Effector memory CD4-positive, alpha-beta T cell (primary cell): Measurements from ENCODE around the gene FAM200B.

Experiments used
- DNase-seq, 3 donors: peaks; one replicate each; pipeline ENCODE4 v3.0.0-alpha.2; 2020
- H3K27ac ChIP-seq: 2 replicates; pipeline ENCODE4 v1.7.0; 2013; ENCODE audit warnings: mild to moderate bottlenecking, low read length, moderate library complexity; ENCODE audit not compliant: insufficient read depth, poor library complexity, severe bottlenecking
- H3K27me3 ChIP-seq: replicated peaks from 2 replicates; pipeline ENCODE4 v1.7.0; 2013; ENCODE audit warnings: mild to moderate bottlenecking, low read length; ENCODE audit not compliant: insufficient read depth, control insufficient read depth, poor library complexity, severe bottlenecking
- H3K36me3 ChIP-seq: 2 replicates; pipeline ENCODE4 v1.7.0; 2013; ENCODE audit warnings: mild to moderate bottlenecking, low read length, moderate library complexity; ENCODE audit not compliant: control insufficient read depth, insufficient read depth
- H3K4me1 ChIP-seq: 2 replicates; pipeline ENCODE4 v1.7.0; 2013; ENCODE audit warnings: low read length, mild to moderate bottlenecking; ENCODE audit not compliant: control insufficient read depth, insufficient read depth, poor library complexity, severe bottlenecking
- H3K4me3 ChIP-seq: 2 replicates; pipeline ENCODE4 v1.7.0; 2013; ENCODE audit warnings: low read length, low read depth, mild to moderate bottlenecking; ENCODE audit not compliant: insufficient read depth, poor library complexity, severe bottlenecking
- H3K9me3 ChIP-seq: 2 replicates; pipeline ENCODE4 v1.7.0; 2013; ENCODE audit warnings: mild to moderate bottlenecking, low read length, moderate library complexity; ENCODE audit not compliant: control insufficient read depth

FAM200B gene

GRCh38 chr4:15692602-15693001 is 11.0 kb downstream of the FAM200B start:
- no peaks in the 10 kb centered on the region for H3K27me3 ChIP-seq
- peaks cover 5% of the 10 kb centered on the region for H3K36me3 ChIP-seq
- no peaks in the 10 kb centered on the region for H3K9me3 ChIP-seq
- no peak for DNase-seq
- no peak overlapping the region for H3K27ac ChIP-seq
- H3K4me1 ChIP-seq: no peaks in the 10 kb centered on the region
- H3K4me3 ChIP-seq: no peak overlapping the region

- H3K27ac ChIP-seq: no peak overlapping the region
- no peaks in the 10 kb centered on the region for H3K9me3 ChIP-seq
- no peaks in the 10 kb centered on the region for H3K27me3 ChIP-seq
- DNase-seq: no peak
- H3K36me3 ChIP-seq: no peaks in the 10 kb centered on the region
- no peak overlapping the region for H3K4me3 ChIP-seq
- no peaks in the 10 kb centered on the region for H3K4me1 ChIP-seq
These were observed 12.8 kb downstream of the FAM200B start for GRCh38 chr4:15694431-15694830.

GRCh38 chr4:15695240-15695699 is 13.6 kb downstream of the FAM200B start:
- H3K4me1 ChIP-seq: no peaks in the 10 kb centered on the region
- H3K27ac ChIP-seq: no peak overlapping the region
- no peak for DNase-seq
- no peak overlapping the region for H3K4me3 ChIP-seq
- no peaks in the 10 kb centered on the region for H3K27me3 ChIP-seq
- H3K36me3 ChIP-seq: no peaks in the 10 kb centered on the region
- H3K9me3 ChIP-seq: no peaks in the 10 kb centered on the region

DNA sequence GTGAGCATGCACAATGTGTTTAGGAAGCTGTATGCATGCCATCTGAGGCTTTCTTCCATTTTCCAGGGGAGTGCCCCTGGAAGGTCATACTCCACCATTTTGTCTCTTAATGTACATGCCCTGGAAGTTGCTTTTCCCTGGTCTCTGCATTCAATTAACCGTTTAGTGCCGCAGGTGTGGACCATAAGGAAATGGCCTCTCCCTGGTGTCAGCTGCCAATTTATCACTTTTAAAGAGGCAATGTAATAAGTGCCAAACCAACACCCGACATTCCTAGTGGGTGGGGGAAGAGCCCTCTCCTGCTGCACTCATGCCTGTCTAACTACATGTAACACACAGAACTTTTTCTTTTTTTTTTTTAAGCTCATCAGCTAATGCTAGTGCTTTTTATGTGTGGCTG is 14.1 kb downstream of the FAM200B start:
- Histone ChIP-seq H3K36me3 (no peaks in the 10 kb centered on the region), H3K4me3 (no peak overlapping the region), H3K4me1 (no peaks in the 10 kb centered on the region), H3K9me3 (no peaks in the 10 kb centered on the region), H3K27me3 (no peaks in the 10 kb centered on the region), H3K27ac (no peak overlapping the region)
- DNase-seq: no peak

- no peaks in the 10 kb centered on the region for H3K27me3 ChIP-seq
- H3K4me1 ChIP-seq: no peaks in the 10 kb centered on the region
- H3K36me3 ChIP-seq: no peaks in the 10 kb centered on the region
- no peak for DNase-seq
- no peak overlapping the region for H3K4me3 ChIP-seq
- no peaks in the 10 kb centered on the region for H3K9me3 ChIP-seq
- no peak overlapping the region for H3K27ac ChIP-seq
These were observed 15.2 kb downstream of the FAM200B start for GRCh38 chr4:15696866-15697265.

GRCh38 chr4:15702941-15703403 is 21.3 kb downstream of the FAM200B start, which contains the start of gene BST1:
TSS of gene BST1 (plus strand) at chr4:15703065. CDS start at chr4:15703145, 80 bp downstream.
- H3K9me3 ChIP-seq: no peaks in the 10 kb centered on the region
- H3K36me3 ChIP-seq: no peaks in the 10 kb centered on the region
- peak in 2 of 3 donors; percentile 7 to 9 for DNase-seq
- no peaks in the 10 kb centered on the region for H3K27me3 ChIP-seq
- peak within 1 kb of the TSS; percentile 43 for H3K4me3 ChIP-seq
- peaks cover 6% of the 10 kb centered on the region for H3K4me1 ChIP-seq
- no peak within 1 kb of the TSS for H3K27ac ChIP-seq

DNA sequence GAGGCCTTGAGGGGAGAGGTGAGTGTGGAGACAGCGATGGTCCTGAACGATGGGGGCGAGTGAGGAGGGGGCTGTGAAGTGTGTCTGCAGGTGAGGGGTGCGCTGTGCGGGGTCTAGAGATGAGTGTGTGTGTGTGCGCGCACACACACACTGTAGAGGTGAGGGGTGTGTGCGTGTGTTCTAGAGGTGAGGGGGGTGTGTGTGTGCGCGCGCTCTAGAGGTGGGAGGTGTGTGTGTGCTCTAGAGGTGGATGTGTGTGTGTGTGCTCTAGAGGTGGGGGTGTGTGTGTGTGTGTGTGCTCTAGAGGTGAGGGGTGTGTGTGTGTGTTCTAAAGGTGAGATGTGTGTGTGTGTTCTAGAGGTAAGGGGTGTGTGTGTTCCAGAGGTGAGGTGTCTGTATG is 21.8 kb downstream of the FAM200B start:
- peaks cover 6% of the 10 kb centered on the region for H3K4me1 ChIP-seq
- no peaks in the 10 kb centered on the region for H3K36me3 ChIP-seq
- peak overlapping the region; percentile 43 for H3K4me3 ChIP-seq
- no peaks in the 10 kb centered on the region for H3K9me3 ChIP-seq
- no peak for DNase-seq
- no peak overlapping the region for H3K27ac ChIP-seq
- H3K27me3 ChIP-seq: no peaks in the 10 kb centered on the region

DNA sequence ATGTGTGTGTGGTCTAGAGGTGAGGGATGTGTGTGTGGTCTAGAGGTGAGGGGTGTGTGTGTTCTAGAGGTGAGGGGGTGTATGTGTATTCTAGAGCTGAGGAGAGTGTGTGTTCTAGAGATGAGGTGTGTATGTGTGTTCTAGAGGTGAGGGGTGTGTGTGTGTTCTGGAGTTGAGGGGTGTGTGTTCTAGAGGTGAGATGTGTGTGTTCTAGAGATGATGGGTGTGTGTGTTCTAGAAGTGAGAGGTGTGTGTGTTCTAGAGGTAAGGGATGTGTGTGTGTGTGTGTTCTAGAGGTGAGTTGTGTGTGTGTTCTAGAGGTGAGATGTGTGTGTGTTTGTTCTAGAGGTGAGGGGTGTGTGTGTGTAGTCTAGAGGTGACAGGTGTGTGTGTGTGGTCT is 22.5 kb downstream of the FAM200B start:
- Histone ChIP-seq H3K4me1 (peaks cover 6% of the 10 kb centered on the region), H3K27ac (no peak overlapping the region), H3K9me3 (no peaks in the 10 kb centered on the region), H3K4me3 (no peak overlapping the region), H3K36me3 (no peaks in the 10 kb centered on the region), H3K27me3 (no peaks in the 10 kb centered on the region)
- no peak for DNase-seq

DNA sequence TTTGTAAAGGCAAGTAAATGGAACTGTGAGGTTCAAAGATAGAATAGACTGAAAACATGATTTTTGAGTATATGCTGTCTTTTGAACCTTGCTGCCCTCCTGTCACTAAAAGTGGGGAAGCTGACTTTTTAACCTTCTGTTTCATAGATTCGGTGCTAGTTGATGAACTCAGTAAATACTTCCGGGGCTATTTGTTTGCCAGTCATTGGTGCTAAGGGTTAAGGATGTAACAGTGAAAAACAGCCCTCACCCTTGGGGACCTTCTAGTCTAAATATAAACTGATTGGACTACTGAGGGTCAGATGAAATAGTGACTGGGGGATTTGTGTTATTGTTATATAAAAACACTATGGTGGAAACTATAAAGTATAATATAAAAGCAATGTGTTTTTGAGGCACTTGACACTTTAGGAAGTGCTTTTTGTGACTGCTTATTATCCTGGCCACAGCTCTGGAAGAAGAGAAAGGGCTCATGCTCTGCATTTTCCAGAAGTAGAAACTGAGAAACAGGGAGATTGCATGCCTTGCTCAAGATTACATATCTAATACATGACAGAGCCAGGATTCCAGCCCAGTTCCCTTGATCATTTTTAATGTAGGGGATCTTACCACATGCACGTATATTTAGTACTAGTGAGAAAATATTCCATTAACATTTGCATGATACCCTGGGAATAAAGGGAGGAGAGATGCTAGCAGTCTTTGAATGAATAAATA is 25.2 kb downstream of the FAM200B start:
- H3K27ac ChIP-seq: no peak overlapping the region
- H3K4me3 ChIP-seq: no peak overlapping the region
- H3K27me3 ChIP-seq: no peaks in the 10 kb centered on the region
- peaks cover 6% of the 10 kb centered on the region for H3K4me1 ChIP-seq
- DNase-seq: no peak
- no peaks in the 10 kb centered on the region for H3K36me3 ChIP-seq
- no peaks in the 10 kb centered on the region for H3K9me3 ChIP-seq

GRCh38 chr4:15707363-15707715 is 25.7 kb downstream of the FAM200B start:
- no peak overlapping the region for H3K4me3 ChIP-seq
- H3K27me3 ChIP-seq: no peaks in the 10 kb centered on the region
- H3K4me1 ChIP-seq: peaks cover 4% of the 10 kb centered on the region
- H3K9me3 ChIP-seq: no peaks in the 10 kb centered on the region
- no peak for DNase-seq
- no peak overlapping the region for H3K27ac ChIP-seq
- H3K36me3 ChIP-seq: no peaks in the 10 kb centered on the region
